GM21515 (cell line): Measurements from ENCODE around the gene TEPSIN.

Source experiments
- ATAC-seq: cut with Tn5 transposase; IDR thresholded peaks from one replicate; pipeline ENCODE4 v1.9.1; 2021; ENCODE audit not compliant: unreplicated experiment

The TEPSIN gene

GRCh38 chr17:81199482-81199830 is 39.4 kb downstream of the TEPSIN start:
- no peak for ATAC-seq

- no peak for ATAC-seq
These were observed 39.9 kb downstream of the TEPSIN start for GRCh38 chr17:81198826-81199481.

GRCh38 chr17:81197831-81198490 is 40.9 kb downstream of the TEPSIN start:
- no peak for ATAC-seq

GRCh38 chr17:81197409-81197795 is 41.5 kb downstream of the TEPSIN start:
- no peak for ATAC-seq

- no peak for ATAC-seq
These were observed 42.1 kb downstream of the TEPSIN start for GRCh38 chr17:81196505-81197408.

GRCh38 chr17:81195941-81196495 is 42.8 kb downstream of the TEPSIN start:
- no peak for ATAC-seq

GRCh38 chr17:81194941-81195901 is 43.6 kb downstream of the TEPSIN start:
- no peak for ATAC-seq

GRCh38 chr17:81194225-81194760 is 44.6 kb downstream of the TEPSIN start:
- no peak for ATAC-seq

GRCh38 chr17:81193470-81194224 is 45.2 kb downstream of the TEPSIN start:
- no peak for ATAC-seq

- ATAC-seq, result no peak
These were observed 45.8 kb downstream of the TEPSIN start for GRCh38 chr17:81193051-81193410.

GRCh38 chr17:81192386-81193050 is 46.3 kb downstream of the TEPSIN start:
- ATAC-seq, result no peak

GRCh38 chr17:81191646-81192045 is 47.2 kb downstream of the TEPSIN start:
- ATAC-seq, result no peak

- no peak for ATAC-seq
These were observed 47.7 kb downstream of the TEPSIN start for GRCh38 chr17:81191116-81191515.

- ATAC-seq, result no peak
These were observed 48.3 kb downstream of the TEPSIN start for GRCh38 chr17:81190591-81190990.

GRCh38 chr17:81189670-81190530 is 49.0 kb downstream of the TEPSIN start:
- no peak for ATAC-seq

- ATAC-seq, result no peak
These were observed 49.8 kb downstream of the TEPSIN start for GRCh38 chr17:81189016-81189415.

GRCh38 chr17:81188491-81188840 is 50.4 kb downstream of the TEPSIN start:
- no peak for ATAC-seq
